NCI-H2081 treated with DMSO at 0.1 percent for 48 hours (cell line): ENCODE results near the gene IFT57.

Source experiments
- DNase-seq: peaks from one replicate; lab custom pipeline; 2025; lab: John Stamatoyannopoulos, UW

IFT57 gene

DNA sequence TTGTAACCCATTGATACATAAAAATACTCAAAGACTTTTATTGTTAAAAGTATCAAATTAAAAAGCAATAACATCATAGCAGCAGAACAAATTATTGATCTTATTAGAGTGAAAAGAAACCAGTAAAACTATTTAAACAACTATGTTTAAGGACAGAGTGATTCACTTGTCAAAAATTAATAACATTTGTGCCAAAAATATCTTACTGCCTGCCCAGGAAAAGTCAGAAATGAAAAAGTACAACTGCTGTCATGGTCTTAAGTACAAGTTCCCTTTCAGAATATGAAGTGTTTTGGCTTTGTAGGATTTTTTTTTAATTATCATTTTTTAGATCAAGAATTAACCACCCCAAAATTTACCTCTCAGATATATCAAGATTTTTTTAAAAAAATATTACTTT lies 3.4 kb downstream of the IFT57 start:
- no peak for DNase-seq

DNA sequence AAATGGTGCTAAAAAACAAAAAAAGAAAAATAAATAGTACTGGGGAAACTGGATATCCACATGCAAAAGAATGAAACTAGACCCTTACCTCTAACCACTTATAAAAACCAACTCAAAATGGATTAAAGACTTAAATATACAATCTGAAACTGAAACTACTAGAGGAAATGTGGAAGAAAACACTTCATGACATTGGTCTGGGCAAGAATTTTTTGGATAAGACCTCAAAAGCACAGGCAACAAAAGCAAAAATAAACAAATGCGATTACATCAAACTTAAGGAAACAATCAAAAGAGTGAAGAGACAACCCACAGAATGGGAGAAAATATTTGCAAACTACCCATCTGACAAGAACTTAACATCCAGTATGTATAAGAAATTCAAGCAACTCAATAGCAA lies 6.4 kb downstream of the IFT57 start:
- DNase-seq, result no peak

- DNase-seq, result no peak
Measured at GRCh38 chr3:108209579-108209978, 12.6 kb downstream of the IFT57 start.

- DNase-seq, result no peak
Measured at GRCh38 chr3:108208831-108209230, 13.4 kb downstream of the IFT57 start.

DNA sequence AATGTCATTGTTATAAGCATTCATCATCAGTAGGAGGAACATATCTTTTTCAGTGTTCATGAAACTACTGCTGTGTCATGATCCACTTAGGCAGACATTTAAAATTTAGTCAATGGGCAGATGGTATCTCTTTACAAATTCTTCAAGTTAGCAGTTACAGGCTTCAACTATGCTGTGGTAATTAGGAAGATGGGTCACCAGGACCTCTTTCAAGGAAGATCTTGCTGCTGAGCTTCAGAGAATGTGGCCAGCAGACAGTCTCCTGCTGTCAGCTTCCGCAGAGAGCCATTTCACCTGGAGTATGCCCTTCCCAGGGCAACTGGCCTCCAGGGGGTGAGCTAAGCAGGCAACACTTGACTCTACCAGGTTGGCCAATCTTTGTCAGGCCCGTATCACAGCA lies 19.4 kb downstream of the IFT57 start:
- no peak for DNase-seq

DNA sequence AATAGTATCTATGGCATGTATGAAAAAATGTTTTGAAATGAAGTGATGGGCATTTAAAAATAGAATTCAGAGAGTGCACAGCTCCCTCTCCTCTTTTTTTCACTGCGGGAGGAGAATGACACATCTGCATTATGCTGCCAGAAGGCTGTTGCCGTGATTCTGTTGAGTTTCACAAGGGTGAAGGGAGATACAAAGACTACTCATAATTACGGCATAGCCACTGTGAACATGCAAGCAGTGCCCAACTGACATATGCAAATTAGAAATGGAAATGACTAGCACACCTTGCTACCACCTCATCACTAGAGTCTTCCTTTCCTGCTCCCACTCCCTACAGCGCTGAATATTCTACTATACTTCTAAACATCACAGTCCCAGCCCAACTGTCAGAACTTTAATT lies 20.1 kb downstream of the IFT57 start:
- no peak for DNase-seq

DNA sequence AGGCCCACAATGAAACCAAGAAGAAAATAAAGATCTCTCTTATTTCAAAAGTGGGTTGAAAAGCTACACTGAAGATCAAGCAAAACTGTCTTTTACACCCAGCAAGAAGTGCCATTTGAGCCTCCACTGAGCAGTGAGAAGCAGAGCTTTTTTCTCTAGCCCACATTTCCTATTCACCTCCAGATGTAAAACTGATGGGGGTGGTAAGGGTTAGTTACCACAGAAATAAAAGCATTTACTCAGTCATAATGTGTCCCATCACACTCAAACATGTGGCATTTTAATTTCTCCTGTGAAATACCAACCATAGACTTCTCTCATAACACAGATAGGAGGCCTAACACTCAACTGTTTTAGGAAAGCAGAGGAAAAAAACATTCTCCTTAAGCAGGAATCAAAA lies 21.0 kb downstream of the IFT57 start:
- no peak for DNase-seq

DNA sequence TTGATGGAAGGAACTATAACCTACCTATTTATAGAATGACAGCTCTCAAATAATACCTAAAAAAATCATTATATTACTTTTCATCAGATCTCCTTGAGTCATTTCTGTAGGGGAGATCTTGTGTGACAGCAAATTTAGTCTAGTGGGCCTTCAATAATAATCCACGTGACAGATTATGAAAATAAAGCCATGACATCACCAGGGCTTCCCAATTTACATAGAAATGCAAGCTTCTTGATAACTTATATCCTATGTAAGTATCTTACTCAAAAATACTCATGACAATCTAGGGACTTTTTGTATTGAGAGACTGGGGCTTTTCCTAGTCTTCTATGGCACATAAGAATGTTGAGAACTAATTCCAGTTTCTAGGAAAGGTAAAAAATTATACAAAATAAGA lies 21.6 kb downstream of the IFT57 start:
- DNase-seq, result no peak

- no peak for DNase-seq
Measured at GRCh38 chr3:108200024-108200423, 22.2 kb downstream of the IFT57 start.

DNA sequence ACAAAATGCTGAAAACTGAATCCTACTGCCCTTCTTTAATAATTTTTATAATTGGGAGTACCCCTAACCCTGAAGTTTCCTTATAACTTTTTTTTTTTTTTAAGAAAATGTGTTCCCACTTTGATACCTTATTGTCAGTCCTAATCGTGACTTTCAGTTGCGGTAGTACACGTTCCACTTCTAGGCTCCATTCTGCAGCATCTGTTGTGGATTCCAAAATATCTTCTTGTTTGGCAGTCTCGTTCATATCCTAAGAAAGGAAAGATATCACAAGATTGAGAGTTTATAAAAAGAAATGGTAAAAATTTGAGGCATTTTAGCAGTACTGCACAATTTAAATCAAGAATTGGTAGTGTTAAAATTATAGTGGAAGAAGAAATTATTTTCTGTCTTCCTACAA lies 30.8 kb downstream of the IFT57 start:
- no peak for DNase-seq

DNA sequence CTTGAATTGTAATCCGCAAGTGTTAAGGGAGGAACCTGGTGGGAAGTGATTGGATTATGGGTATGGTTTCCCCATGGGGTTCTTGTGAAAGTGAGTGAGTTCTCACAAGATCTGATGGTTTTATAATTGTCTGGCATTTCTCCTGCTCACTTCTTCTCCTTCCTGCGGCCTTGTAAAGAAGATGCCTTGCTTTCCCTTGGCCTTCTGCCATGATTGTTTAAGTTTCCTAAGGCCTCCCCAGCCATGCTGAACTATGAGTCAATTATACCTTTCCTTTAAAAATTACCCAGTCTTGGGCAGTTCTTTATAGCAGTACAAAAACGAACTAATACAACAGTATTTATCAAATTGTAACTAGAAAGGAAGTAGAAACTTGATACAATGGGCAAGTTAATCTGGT lies 31.9 kb downstream of the IFT57 start:
- no peak for DNase-seq

DNA sequence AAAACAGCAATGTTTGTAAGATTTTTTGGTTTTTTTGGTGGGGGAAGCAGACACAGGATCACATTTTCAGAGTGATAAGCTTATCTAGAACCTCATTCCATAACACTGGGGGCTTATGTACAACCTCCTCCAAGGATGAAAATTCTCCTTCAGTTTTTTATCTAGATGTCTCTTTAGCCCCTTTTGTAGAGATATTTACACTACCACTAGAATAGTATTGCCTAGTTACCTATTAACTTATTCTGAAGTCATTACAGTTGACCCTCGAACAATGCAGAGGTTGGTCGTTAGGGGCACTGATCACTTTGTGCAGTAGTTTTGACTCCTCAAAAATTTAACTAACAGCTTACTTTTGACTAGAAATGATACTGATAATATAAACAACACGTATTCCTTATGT lies 32.8 kb downstream of the IFT57 start:
- no peak for DNase-seq

GRCh38 chr3:108185536-108185935 lies 36.7 kb downstream of the IFT57 start:
- DNase-seq, result no peak

DNA sequence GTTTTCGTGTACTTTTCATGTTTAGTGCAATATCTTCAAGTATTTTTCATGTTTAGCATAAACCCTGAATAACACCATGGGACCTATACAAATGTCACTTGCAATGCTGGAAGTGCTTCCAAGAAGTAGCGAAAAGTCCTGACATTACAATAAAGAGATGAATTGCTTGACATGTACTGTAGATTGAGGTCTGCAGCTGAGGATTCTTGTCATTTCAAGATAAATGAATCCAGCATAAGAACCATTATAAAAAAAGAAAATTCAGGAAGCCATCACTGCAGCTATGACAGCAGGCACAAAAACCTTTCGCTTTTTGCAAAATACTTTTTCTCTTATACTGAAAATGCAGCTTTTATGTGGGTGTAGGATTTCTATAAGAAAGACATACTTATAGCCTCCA lies 37.4 kb downstream of the IFT57 start:
- DNase-seq, result no peak

GRCh38 chr3:108183971-108184370 lies 38.3 kb downstream of the IFT57 start:
- DNase-seq, result no peak

DNA sequence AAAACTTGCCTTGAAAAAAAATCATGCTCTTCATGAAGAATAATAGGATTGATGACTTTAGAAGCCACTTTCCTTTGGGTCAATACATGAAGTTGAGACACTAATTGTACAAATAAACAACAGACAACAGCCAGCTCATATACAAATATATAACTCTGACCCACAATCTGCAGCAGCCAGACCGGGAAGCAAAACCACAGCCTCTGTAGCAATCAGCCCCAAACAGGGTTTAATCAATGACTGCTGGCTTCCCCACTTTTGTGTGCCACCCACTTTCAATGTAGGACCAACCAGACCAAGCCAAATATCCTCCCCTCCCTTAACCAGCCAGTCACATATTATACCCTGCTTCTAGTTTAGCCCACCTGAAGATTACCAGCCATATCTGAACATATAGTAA lies 39.0 kb downstream of the IFT57 start:
- no peak for DNase-seq

DNA sequence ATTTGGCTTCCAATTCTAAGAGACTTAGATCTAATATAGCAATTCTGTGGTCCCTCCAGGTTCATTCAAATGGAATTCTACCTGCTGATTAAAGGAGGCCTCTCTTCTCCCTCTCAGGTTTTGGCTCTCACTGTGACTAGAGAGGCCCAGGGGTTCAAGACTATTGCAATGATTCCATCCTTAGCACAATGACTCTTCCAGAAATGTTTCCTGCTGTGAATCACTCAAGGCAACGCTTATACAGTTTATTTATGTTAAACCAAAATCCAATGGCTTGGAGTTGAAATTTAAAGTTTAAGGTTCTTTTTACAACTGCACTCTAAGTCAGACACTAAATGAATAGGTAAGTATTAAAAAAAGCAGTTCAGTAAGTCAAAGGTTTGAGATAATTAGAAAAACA lies 39.9 kb downstream of the IFT57 start:
- DNase-seq, result peak; percentile 55

DNA sequence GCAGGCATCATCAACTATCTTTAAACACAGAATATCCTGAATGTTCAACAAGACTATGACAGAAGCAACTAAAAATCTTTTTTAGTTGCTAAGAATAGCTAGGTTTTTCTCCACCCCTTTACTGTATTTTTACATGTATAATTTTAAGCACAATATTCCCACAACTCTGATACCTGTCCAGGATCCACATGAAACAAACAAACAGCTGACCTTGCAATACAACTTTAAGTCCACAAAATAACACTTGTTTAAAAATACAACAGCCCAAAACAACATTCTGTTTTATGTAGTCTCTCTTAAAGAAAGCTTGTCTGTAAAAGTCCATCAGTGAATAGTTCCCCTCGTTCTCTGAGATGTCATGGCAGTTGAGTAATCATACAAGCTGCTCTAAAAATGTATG lies 41.1 kb downstream of the IFT57 start:
- no peak for DNase-seq

- no peak for DNase-seq
Measured at GRCh38 chr3:108180194-108180593, 42.0 kb downstream of the IFT57 start.

- DNase-seq, result no peak
Measured at GRCh38 chr3:108178676-108179075, 43.5 kb downstream of the IFT57 start.

DNA sequence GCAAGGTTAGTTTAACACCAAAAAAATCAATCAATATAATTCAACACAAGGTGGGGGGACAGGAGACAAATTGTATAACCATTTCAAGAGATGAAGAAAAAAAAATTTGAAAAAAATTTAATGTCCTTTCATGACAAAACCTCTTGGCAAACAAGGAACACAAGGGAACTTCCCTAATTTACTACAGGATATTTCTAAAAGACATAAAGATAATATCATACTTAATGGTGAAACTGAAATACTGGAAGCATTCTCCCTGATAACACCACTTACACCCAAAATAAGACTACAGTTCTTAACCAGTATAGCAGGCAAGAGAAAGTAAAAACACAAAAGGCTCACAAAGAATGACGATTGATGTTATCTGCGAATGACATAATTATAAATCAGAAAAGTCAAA lies 44.7 kb downstream of the IFT57 start:
- DNase-seq, result no peak

- DNase-seq, result no peak
Measured at GRCh38 chr3:108175352-108175751, 46.9 kb downstream of the IFT57 start.

GRCh38 chr3:108171106-108171505 lies 51.1 kb downstream of the IFT57 start:
- peak; percentile 76 for DNase-seq

- DNase-seq, result no peak
Measured at GRCh38 chr3:108164391-108164790, 57.8 kb downstream of the IFT57 start.

DNA sequence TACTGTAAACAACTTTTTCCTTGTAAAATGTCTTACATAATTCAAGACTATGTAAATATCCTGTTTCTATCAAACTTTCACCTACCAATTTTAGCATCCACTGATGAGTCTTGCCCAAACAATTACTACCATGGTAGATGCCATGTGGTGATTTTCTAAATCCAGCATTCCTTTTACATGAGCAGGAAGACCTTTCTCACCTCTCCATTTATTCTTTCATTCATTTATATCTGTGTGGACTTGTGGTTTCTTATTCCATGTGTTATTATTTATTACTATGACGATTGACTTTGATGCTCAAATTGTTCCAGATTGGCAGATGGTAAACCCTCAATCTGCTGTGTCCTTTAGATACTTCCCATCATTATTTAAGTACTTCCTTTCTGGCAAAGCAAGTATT lies 62.4 kb downstream of the IFT57 start:
- no peak for DNase-seq
